Measurements from ENCODE around the gene CAPN15.

Gene CAPN15

GRCh38 chr16:576197-576822, 48.8 kb downstream of the CAPN15 start:
- no peak for DNase-seq (ENCODE audit: low read depth in 1 of 2, low spot score in 1 of 2)

- DNase-seq (ENCODE audit: low read depth in 1 of 2, low spot score in 1 of 2), result no peak
These were observed 49.3 kb downstream of the CAPN15 start for GRCh38 chr16:576823-577201.

- no peak for DNase-seq (ENCODE audit: low read depth in 1 of 2, low spot score in 1 of 2)
These were observed 50.3 kb downstream of the CAPN15 start for GRCh38 chr16:577796-578195.

- no peak for DNase-seq (ENCODE audit: low read depth in 1 of 2, low spot score in 1 of 2)
These were observed 50.8 kb downstream of the CAPN15 start for GRCh38 chr16:578232-578869.

GRCh38 chr16:578870-579405, 51.4 kb downstream of the CAPN15 start:
- peak; percentile 29 to 52 for DNase-seq (ENCODE audit: low read depth in 1 of 2, low spot score in 1 of 2)

- DNase-seq (ENCODE audit: low read depth in 1 of 2, low spot score in 1 of 2), result no peak
These were observed 52.8 kb downstream of the CAPN15 start for GRCh38 chr16:580141-580945.

GRCh38 chr16:580946-581498, 53.5 kb downstream of the CAPN15 start:
- DNase-seq (ENCODE audit: low read depth in 1 of 2, low spot score in 1 of 2), result no peak

- no peak for DNase-seq (ENCODE audit: low read depth in 1 of 2, low spot score in 1 of 2)
These were observed 54.7 kb downstream of the CAPN15 start for GRCh38 chr16:582218-582613.

GRCh38 chr16:582614-583331, 55.3 kb downstream of the CAPN15 start:
- DNase-seq (ENCODE audit: low read depth in 1 of 2, low spot score in 1 of 2), result no peak

GRCh38 chr16:583470-583814, 55.9 kb downstream of the CAPN15 start:
- DNase-seq (ENCODE audit: low read depth in 1 of 2, low spot score in 1 of 2), result no peak

GRCh38 chr16:583815-584591, 56.5 kb downstream of the CAPN15 start:
- DNase-seq (ENCODE audit: low read depth in 1 of 2, low spot score in 1 of 2), result no peak

GRCh38 chr16:585351-585750, 57.8 kb downstream of the CAPN15 start:
- no peak for DNase-seq (ENCODE audit: low read depth in 1 of 2, low spot score in 1 of 2)

GRCh38 chr16:586047-586644, 58.6 kb downstream of the CAPN15 start:
- no peak for DNase-seq (ENCODE audit: low read depth in 1 of 2, low spot score in 1 of 2)

GRCh38 chr16:586645-587590, 59.4 kb downstream of the CAPN15 start:
- no peak for DNase-seq (ENCODE audit: low read depth in 1 of 2, low spot score in 1 of 2)

GRCh38 chr16:588639-588888, 61.1 kb downstream of the CAPN15 start:
- DNase-seq (ENCODE audit: low read depth in 1 of 2, low spot score in 1 of 2), result peak; percentile 56 to 58

- peak; percentile 96 to 99 for DNase-seq (ENCODE audit: low read depth in 1 of 2, low spot score in 1 of 2)
These were observed 61.6 kb downstream of the CAPN15 start for GRCh38 chr16:588889-589657.

- DNase-seq (ENCODE audit: low read depth in 1 of 2, low spot score in 1 of 2), result peak; percentile 99
These were observed 62.2 kb downstream of the CAPN15 start, which contains the start of gene RAB40C for GRCh38 chr16:589658-590187. Gene RAB40C, plus strand, starts transcription at chr16:590066. Its CDS starts 226 bp downstream, at chr16:590292.

- DNase-seq (ENCODE audit: low read depth in 1 of 2, low spot score in 1 of 2), result no peak
These were observed 62.8 kb downstream of the CAPN15 start for GRCh38 chr16:590188-590814.
